ENCODE measurements around the gene IL6R.

The IL6R gene

GRCh38 chr1:154503898-154504297 lies 98.8 kb downstream of the IL6R start:
- H3K9me3 ChIP-seq (replicated peaks; ENCODE audit: insufficient read depth, low read length) = no peaks in the 10 kb centered on the region
- DNase-seq = no peak
- no peak overlapping the region for H3K4me2 ChIP-seq (ENCODE audit: low read depth, low read length)
- no peaks in the 10 kb centered on the region for H3K9me2 ChIP-seq (replicated peaks; ENCODE audit: insufficient read depth, low read length)
- H3K36me3 ChIP-seq (replicated peaks; ENCODE audit: insufficient read depth, low read length) = no peaks in the 10 kb centered on the region
- TF ChIP-seq EZH2 (optimal IDR thresholded peaks at IDR 0.05; ENCODE audit: low read depth, low read length) = no peak
- H3K79me2 ChIP-seq (ENCODE audit: low read length) = no peaks in the 10 kb centered on the region
- H3K4me1 ChIP-seq (ENCODE audit: low read length) = no peaks in the 10 kb centered on the region
- no peak overlapping the region for H3K9ac ChIP-seq (ENCODE audit: low read length)
- H3K27ac ChIP-seq (ENCODE audit: low read length) = no peak overlapping the region
- no peak overlapping the region for H3K4me3 ChIP-seq (ENCODE audit: low read length)
- no peak overlapping the region for H2AFZ ChIP-seq (ENCODE audit: low read length)
- H3K27me3 ChIP-seq (replicated peaks; ENCODE audit: insufficient read depth, low read length) = peaks cover 12% of the 10 kb centered on the region; the same call in 1 of the 2 replicates
- H4K20me1 ChIP-seq (ENCODE audit: insufficient read depth, low read length) = no peaks in the 10 kb centered on the region
- no peaks in the 10 kb centered on the region for H3F3A ChIP-seq (ENCODE audit: insufficient read depth, low read length)

- Histone ChIP-seq H3F3A (ENCODE audit: insufficient read depth, low read length) (no peaks in the 10 kb centered on the region), H3K4me1 (ENCODE audit: low read length) (no peaks in the 10 kb centered on the region), H4K20me1 (ENCODE audit: insufficient read depth, low read length) (no peaks in the 10 kb centered on the region), H3K36me3 (replicated peaks; ENCODE audit: insufficient read depth, low read length) (no peaks in the 10 kb centered on the region), H3K9me3 (replicated peaks; ENCODE audit: insufficient read depth, low read length) (no peaks in the 10 kb centered on the region), H3K79me2 (ENCODE audit: low read length) (no peaks in the 10 kb centered on the region), H3K9me2 (replicated peaks; ENCODE audit: insufficient read depth, low read length) (no peaks in the 10 kb centered on the region), H3K27me3 (replicated peaks; ENCODE audit: insufficient read depth, low read length) (no peaks in the 10 kb centered on the region), H3K27ac (ENCODE audit: low read length) (no peak overlapping the region), H3K4me2 (ENCODE audit: low read depth, low read length) (no peak overlapping the region), H3K4me3 (ENCODE audit: low read length) (no peak overlapping the region), H3K9ac (ENCODE audit: low read length) (no peak overlapping the region), H2AFZ (ENCODE audit: low read length) (no peak overlapping the region)
- TF ChIP-seq EZH2phosphoT487 (IDR thresholded peaks at IDR 0.05; ENCODE audit: low read length) (no peak), CTCF (IDR thresholded peaks at IDR 0.05; ENCODE audit: low read length) (no peak), EZH2 (optimal IDR thresholded peaks at IDR 0.05; ENCODE audit: low read depth, low read length) (no peak)
- no peak for DNase-seq
Observed at GRCh38 chr1:154512760-154513159, 107.6 kb downstream of the IL6R start.

GRCh38 chr1:154514066-154514553 lies 109.0 kb downstream of the IL6R start:
- H2AFZ ChIP-seq (ENCODE audit: low read length) = no peak overlapping the region
- peaks cover 6% of the 10 kb centered on the region for H3F3A ChIP-seq (ENCODE audit: insufficient read depth, low read length)
- no peaks in the 10 kb centered on the region for H4K20me1 ChIP-seq (ENCODE audit: insufficient read depth, low read length)
- H3K79me2 ChIP-seq (ENCODE audit: low read length) = no peaks in the 10 kb centered on the region
- H3K4me2 ChIP-seq (ENCODE audit: low read depth, low read length) = no peak overlapping the region
- peaks cover 6% of the 10 kb centered on the region for H3K4me1 ChIP-seq (ENCODE audit: low read length)
- no peaks in the 10 kb centered on the region for H3K36me3 ChIP-seq (replicated peaks; ENCODE audit: insufficient read depth, low read length)
- no peak for TF ChIP-seq CTCF (IDR thresholded peaks at IDR 0.05; ENCODE audit: low read length)
- no peak for TF ChIP-seq EZH2phosphoT487 (IDR thresholded peaks at IDR 0.05; ENCODE audit: low read length)
- no peak for TF ChIP-seq EZH2 (optimal IDR thresholded peaks at IDR 0.05; ENCODE audit: low read depth, low read length)
- no peak overlapping the region for H3K9ac ChIP-seq (ENCODE audit: low read length)
- H3K4me3 ChIP-seq (ENCODE audit: low read length) = no peak overlapping the region
- H3K27ac ChIP-seq (ENCODE audit: low read length) = no peak overlapping the region
- no peaks in the 10 kb centered on the region for H3K9me3 ChIP-seq (replicated peaks; ENCODE audit: insufficient read depth, low read length)
- H3K9me2 ChIP-seq (replicated peaks; ENCODE audit: insufficient read depth, low read length) = no peaks in the 10 kb centered on the region
- no peak for DNase-seq
- H3K27me3 ChIP-seq (replicated peaks; ENCODE audit: insufficient read depth, low read length) = no peaks in the 10 kb centered on the region

GRCh38 chr1:154517661-154518060 lies 112.5 kb downstream of the IL6R start:
- DNase-seq = no peak
- H3K4me1 ChIP-seq (ENCODE audit: low read length) = peaks cover 23% of the 10 kb centered on the region
- no peak overlapping the region for H3K9ac ChIP-seq (ENCODE audit: low read length)
- no peaks in the 10 kb centered on the region for H4K20me1 ChIP-seq (ENCODE audit: insufficient read depth, low read length)
- H3F3A ChIP-seq (ENCODE audit: insufficient read depth, low read length) = peaks cover 6% of the 10 kb centered on the region
- no peaks in the 10 kb centered on the region for H3K9me3 ChIP-seq (replicated peaks; ENCODE audit: insufficient read depth, low read length)
- no peaks in the 10 kb centered on the region for H3K27me3 ChIP-seq (replicated peaks; ENCODE audit: insufficient read depth, low read length)
- H3K27ac ChIP-seq (ENCODE audit: low read length) = no peak overlapping the region
- H3K79me2 ChIP-seq (ENCODE audit: low read length) = no peaks in the 10 kb centered on the region
- no peak overlapping the region for H3K4me3 ChIP-seq (ENCODE audit: low read length)
- TF ChIP-seq CTCF (IDR thresholded peaks at IDR 0.05; ENCODE audit: low read length) (no peak), EZH2 (optimal IDR thresholded peaks at IDR 0.05; ENCODE audit: low read depth, low read length) (no peak), EZH2phosphoT487 (IDR thresholded peaks at IDR 0.05; ENCODE audit: low read length) (no peak)
- no peak overlapping the region for H3K4me2 ChIP-seq (ENCODE audit: low read depth, low read length)
- no peaks in the 10 kb centered on the region for H3K9me2 ChIP-seq (replicated peaks; ENCODE audit: insufficient read depth, low read length)
- no peaks in the 10 kb centered on the region for H3K36me3 ChIP-seq (replicated peaks; ENCODE audit: insufficient read depth, low read length)
- no peak overlapping the region for H2AFZ ChIP-seq (ENCODE audit: low read length)

Data from MM.1S (cell line).